ENCODE results near the gene POLRMT. TPM values are rescaled to one million over a fixed set of nuclear protein-coding genes. Genes with fewer than 3 reads are reported as not detected.

POLRMT gene
- total and polyA plus RNA-seq, 8 donors: 18.5 to 196 (median 80.9) TPM

DNA sequence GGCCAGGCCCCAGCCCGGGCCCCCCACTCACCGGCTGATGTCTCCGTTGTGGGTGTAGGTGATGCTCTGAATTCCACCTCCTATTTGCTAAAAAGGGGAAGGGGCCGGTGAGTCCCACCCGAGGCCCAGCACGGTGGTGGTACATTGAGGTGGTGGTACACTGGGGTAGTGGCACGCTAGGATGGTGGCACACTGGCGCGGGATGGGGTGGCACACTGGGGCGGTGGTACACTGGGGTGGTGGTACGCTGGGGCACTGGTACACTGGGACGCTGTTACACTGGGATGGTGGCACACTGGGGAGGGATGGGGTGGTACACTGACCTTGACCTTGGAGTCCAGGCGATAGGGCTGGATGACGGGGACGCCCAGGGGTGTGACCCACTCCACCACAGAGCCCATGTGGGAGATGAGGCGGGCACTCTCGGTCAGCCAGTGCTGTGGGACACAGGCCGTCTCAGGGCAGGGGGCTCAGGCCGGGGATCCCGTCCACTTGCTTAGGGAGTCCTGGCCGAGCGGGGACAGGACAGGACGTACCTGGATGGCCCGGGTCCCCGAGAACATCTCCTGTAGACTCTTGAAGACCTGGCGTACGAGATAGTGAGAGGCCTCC is 14.6 kb downstream of the POLRMT start:
- no peak for TF ChIP-seq EP300 (IDR thresholded peaks at IDR 0.05)
- no peak for TF ChIP-seq POLR2AphosphoS5 (IDR thresholded peaks at IDR 0.05)
- TF ChIP-seq, protein P1, sequence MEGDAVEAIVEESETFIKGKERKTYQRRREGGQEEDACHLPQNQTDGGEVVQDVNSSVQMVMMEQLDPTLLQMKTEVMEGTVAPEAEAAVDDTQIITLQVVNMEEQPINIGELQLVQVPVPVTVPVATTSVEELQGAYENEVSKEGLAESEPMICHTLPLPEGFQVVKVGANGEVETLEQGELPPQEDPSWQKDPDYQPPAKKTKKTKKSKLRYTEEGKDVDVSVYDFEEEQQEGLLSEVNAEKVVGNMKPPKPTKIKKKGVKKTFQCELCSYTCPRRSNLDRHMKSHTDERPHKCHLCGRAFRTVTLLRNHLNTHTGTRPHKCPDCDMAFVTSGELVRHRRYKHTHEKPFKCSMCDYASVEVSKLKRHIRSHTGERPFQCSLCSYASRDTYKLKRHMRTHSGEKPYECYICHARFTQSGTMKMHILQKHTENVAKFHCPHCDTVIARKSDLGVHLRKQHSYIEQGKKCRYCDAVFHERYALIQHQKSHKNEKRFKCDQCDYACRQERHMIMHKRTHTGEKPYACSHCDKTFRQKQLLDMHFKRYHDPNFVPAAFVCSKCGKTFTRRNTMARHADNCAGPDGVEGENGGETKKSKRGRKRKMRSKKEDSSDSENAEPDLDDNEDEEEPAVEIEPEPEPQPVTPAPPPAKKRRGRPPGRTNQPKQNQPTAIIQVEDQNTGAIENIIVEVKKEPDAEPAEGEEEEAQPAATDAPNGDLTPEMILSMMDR (IDR thresholded peaks at IDR 0.05): no peak
- TF ChIP-seq POLR2A (IDR thresholded peaks at IDR 0.05): no peak
- Histone ChIP-seq H3K36me3 (peaks cover 40 to 72% (median 71%) of the 10 kb centered on the region in 4 donors), H3K4me3 (no peak overlapping the region), H3K27ac (no peak overlapping the region), H3K9me3 (no peaks in the 10 kb centered on the region), H3K4me1 (peaks cover 0 to 16% (median 9%) of the 10 kb centered on the region in 4 donors), H3K27me3 (peaks cover 0 to 25% (median 7%) of the 10 kb centered on the region in 3 donors)
- no peak for DNase-seq
- 94 to 97% (median 95%) methylated on average over 17 to 27 of the region's 27 CpGs for whole genome bisulfite sequencing, 5 donors
- intact Hi-C loops (cut with DNase I; ENCODE audit: low total_unique reads): no loop called here

- intact Hi-C loops (cut with DNase I; ENCODE audit: low total_unique reads): no loop called here
Observed at GRCh38 chr19:618247-618619, 15.1 kb downstream of the POLRMT start.

DNA sequence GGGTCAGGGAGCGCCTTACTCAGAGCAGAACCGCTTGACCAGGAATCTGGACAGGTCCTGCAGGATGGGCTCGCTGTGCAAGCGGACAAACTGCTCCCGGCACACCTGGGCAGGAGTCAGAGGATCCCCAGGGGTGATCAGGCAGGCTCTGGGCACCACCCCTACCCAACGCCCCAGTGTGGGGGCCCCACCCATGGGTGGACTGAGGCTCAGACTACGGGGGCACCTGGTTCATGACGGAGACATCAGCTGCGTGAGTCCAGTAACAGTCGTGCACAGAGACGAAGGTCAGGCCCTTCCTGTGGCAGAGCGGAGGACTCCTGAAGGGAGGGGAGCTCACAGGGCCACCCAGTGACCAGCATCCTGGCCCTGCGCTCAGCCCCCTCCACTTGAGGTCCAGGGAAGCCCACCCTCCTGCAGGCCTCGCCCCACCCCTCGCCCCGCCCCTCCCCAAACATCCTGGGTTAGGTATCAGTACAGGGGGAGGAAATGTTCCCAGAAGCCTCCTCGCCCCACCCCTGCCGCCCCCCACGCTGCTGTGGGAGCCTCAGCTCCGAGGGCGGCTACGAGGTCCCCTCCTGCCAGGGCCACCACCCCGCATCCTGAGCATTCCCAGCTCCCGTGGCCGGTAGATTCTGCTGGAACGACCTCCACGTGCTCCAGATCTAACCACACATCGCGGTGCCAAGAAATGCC is 15.6 kb downstream of the POLRMT start:
- Histone ChIP-seq H3K27ac (no peak overlapping the region), H3K4me3 (no peak overlapping the region), H3K9me3 (no peaks in the 10 kb centered on the region), H3K27me3 (peaks cover 0 to 27% (median 7%) of the 10 kb centered on the region in 3 donors), H3K4me1 (peaks cover 0 to 16% (median 9%) of the 10 kb centered on the region in 4 donors), H3K36me3 (peaks cover 40 to 61% (median 60%) of the 10 kb centered on the region in 4 donors)
- TF ChIP-seq POLR2A (IDR thresholded peaks at IDR 0.05): no peak
- TF ChIP-seq, protein P1 (IDR thresholded peaks at IDR 0.05): no peak
- TF ChIP-seq EP300 (IDR thresholded peaks at IDR 0.05): no peak
- no peak for TF ChIP-seq POLR2AphosphoS5 (IDR thresholded peaks at IDR 0.05)
- intact Hi-C loops (cut with DNase I; ENCODE audit: low total_unique reads): no loop called here
- DNase-seq: no peak
- WGBS, 5 donors: 72 to 100% (median 84%) methylated on average over 2 to 29 of the region's 29 CpGs

More at GRCh38 chr19:618247-618619, 15.1 kb downstream of the POLRMT start:
- Histone ChIP-seq H3K36me3 (peaks cover 40 to 67% (median 65%) of the 10 kb centered on the region in 4 donors), H3K27me3 (peaks cover 0 to 27% (median 7%) of the 10 kb centered on the region in 3 donors), H3K4me3 (no peak overlapping the region), H3K27ac (no peak overlapping the region), H3K4me1 (peaks cover 0 to 16% (median 9%) of the 10 kb centered on the region in 4 donors), H3K9me3 (no peaks in the 10 kb centered on the region)
- TF ChIP-seq, protein P1 (IDR thresholded peaks at IDR 0.05): no peak
- TF ChIP-seq POLR2A (IDR thresholded peaks at IDR 0.05): no peak
- TF ChIP-seq EP300 (IDR thresholded peaks at IDR 0.05): no peak
- TF ChIP-seq POLR2AphosphoS5 (IDR thresholded peaks at IDR 0.05): no peak
- no peak for DNase-seq
- 84 to 93% (median 92%) methylated on average over 11 to 19 of the region's 19 CpGs for WGBS, 5 donors

DNA sequence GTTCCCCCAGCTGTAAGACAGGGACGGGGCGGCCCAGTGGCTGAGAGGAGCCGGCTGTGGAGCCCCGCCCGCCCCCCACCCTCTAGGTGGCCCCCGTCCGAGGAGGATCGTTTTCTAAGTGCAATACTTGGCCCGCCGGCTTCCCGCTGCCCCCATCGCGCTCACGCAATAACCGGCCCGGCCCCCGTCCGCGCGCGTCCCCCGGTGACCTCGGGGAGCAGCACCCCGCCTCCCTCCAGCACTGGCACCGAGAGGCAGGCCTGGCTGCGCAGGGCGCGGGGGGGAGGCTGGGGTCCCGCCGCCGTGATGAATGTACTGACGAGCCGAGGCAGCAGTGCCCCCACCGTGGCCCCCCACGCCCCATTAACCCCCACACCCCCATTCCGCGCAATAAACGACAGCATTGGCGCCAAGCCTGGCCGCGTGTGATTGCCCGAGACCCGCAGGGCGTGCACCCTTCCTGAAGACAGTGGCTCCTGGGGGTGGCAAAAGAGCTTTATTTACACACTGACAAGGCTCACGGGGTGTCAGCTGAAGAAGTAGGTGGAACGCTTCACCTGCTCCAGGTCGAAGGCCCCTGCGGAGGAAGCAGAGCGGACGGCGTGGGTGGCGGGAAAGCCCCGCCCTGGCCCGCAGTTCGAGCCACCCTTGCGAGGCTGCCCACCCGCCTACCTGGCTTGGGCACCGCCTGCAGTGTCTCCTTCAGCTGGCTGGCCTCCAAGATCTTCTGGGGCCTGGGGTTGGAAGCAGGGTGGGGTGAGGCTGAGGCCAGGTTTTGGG is 16.4 kb downstream of the POLRMT start:
- H3K36me3 ChIP-seq: peaks cover 32 to 54% (median 52%) of the 10 kb centered on the region in 4 donors
- H3K27me3 ChIP-seq: peaks cover 0 to 28% (median 7%) of the 10 kb centered on the region in 3 donors
- TF ChIP-seq POLR2AphosphoS5 (IDR thresholded peaks at IDR 0.05): no peak
- TF ChIP-seq, protein P1 (IDR thresholded peaks at IDR 0.05): no peak
- TF ChIP-seq EP300 (IDR thresholded peaks at IDR 0.05): no peak
- TF ChIP-seq POLR2A (IDR thresholded peaks at IDR 0.05): no peak
- H3K9me3 ChIP-seq: no peaks in the 10 kb centered on the region
- H3K27ac ChIP-seq: no peak overlapping the region
- no peak overlapping the region for H3K4me3 ChIP-seq
- peaks cover 0 to 16% (median 9%) of the 10 kb centered on the region in 4 donors for H3K4me1 ChIP-seq
- no peak for DNase-seq
- intact Hi-C loops (cut with DNase I; ENCODE audit: low total_unique reads): no loop called here
- WGBS, 5 donors: 75 to 84% (median 81%) methylated on average over 21 to 58 of the region's 58 CpGs

Data from stomach (tissue), 9 donors.